ENCODE data around the gene RECK.

RECK gene

DNA sequence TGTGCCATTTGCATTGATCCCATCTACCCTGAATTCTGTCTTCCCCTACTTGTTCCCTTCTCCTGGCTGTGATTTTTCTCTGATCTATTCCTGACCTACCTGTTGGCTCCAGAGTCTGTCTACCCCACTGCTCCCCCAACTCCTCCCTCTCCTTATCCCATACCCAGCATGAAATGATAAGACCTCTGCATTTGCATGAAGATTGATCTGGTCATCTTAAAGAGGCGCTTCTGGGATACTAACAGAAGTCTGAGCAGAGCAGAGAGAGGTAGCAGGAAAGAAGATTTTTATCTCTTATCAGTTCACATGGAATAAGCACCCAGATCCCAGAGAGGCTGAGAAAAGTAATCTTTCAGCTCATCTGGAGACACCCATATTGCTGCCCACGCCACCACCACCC, 81.5 kb downstream of the RECK start:
- DNase-seq (ENCODE audit: low read depth, low spot score), result no peak
- Histone ChIP-seq H3K27me3 (ENCODE audit: insufficient read depth, insufficient read length) (no peaks in the 10 kb centered on the region), H3K36me3 (ENCODE audit: insufficient read depth, insufficient read length, low read length) (peaks cover 31% of the 10 kb centered on the region), H3K4me1 (ENCODE audit: insufficient read depth, insufficient read length) (peaks cover 10% of the 10 kb centered on the region), H3K4me3 (ENCODE audit: insufficient read length, low read depth) (no peak overlapping the region), H3K9me3 (ENCODE audit: insufficient read depth, low read length) (no peaks in the 10 kb centered on the region), H3K9ac (ENCODE audit: insufficient read length, low read depth) (no peak overlapping the region)
- no peak for TF ChIP-seq ZNF274 (IDR thresholded peaks at IDR 0.05; ENCODE audit: low read depth, low read length)
- no peak for TF ChIP-seq SUZ12 (IDR thresholded peaks at IDR 0.05; ENCODE audit: extremely low read depth, insufficient read depth, insufficient read length)
- TF ChIP-seq YY1 (IDR thresholded peaks at IDR 0.05; ENCODE audit: insufficient read depth, insufficient read length), result no peak

DNA sequence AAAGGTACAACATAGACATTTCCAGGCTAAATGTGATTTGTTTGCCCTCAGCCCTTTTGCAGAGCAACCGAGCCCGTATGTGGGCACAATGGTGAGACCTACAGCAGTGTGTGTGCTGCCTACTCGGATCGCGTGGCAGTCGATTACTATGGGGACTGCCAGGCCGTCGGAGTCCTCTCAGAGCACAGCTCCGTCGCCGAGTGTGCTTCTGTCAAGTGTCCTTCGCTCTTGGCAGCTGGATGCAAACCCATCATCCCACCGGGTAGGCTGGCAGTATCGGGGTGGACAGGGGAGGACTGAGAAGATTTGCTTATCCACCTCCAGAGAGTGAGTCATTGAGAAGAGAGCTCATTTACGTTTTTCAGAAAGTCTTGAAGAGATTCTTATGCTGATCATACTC, 82.0 kb downstream of the RECK start:
- H3K4me3 ChIP-seq (ENCODE audit: insufficient read length, low read depth), result no peak overlapping the region
- no peaks in the 10 kb centered on the region for H3K27me3 ChIP-seq (ENCODE audit: insufficient read depth, insufficient read length)
- H3K9me3 ChIP-seq (ENCODE audit: insufficient read depth, low read length), result no peaks in the 10 kb centered on the region
- TF ChIP-seq YY1 (IDR thresholded peaks at IDR 0.05; ENCODE audit: insufficient read depth, insufficient read length) (no peak), ZNF274 (IDR thresholded peaks at IDR 0.05; ENCODE audit: low read depth, low read length) (no peak), SUZ12 (IDR thresholded peaks at IDR 0.05; ENCODE audit: extremely low read depth, insufficient read depth, insufficient read length) (no peak)
- no peak overlapping the region for H3K9ac ChIP-seq (ENCODE audit: insufficient read length, low read depth)
- peaks cover 35% of the 10 kb centered on the region for H3K36me3 ChIP-seq (ENCODE audit: insufficient read depth, insufficient read length, low read length)
- no peak for DNase-seq (ENCODE audit: low read depth, low spot score)
- H3K4me1 ChIP-seq (ENCODE audit: insufficient read depth, insufficient read length), result peaks cover 10% of the 10 kb centered on the region

DNA sequence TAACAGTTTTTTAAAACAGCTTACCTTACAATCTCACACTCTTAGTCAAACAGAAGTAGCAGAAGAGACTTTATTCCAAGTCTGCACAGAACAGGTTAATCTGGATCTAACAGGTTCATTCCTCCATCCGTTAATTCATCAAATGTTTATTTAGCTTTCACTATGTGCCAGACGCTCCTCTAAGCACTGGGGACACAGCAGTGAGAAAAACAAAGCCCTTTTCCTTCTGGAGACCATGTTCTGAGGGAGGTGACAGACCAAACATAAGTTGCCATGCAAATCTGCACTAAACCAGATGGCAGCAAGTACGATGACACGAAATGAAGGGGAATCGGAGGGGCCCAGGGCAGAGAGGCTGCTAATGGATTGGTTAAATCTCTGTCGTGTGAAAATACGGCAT, 82.8 kb downstream of the RECK start:
- no peak overlapping the region for H3K9ac ChIP-seq (ENCODE audit: insufficient read length, low read depth)
- TF ChIP-seq YY1 (IDR thresholded peaks at IDR 0.05; ENCODE audit: insufficient read depth, insufficient read length) (no peak), SUZ12 (IDR thresholded peaks at IDR 0.05; ENCODE audit: extremely low read depth, insufficient read depth, insufficient read length) (no peak), ZNF274 (IDR thresholded peaks at IDR 0.05; ENCODE audit: low read depth, low read length) (no peak)
- DNase-seq (ENCODE audit: low read depth, low spot score), result no peak
- no peak overlapping the region for H3K4me3 ChIP-seq (ENCODE audit: insufficient read length, low read depth)
- no peaks in the 10 kb centered on the region for H3K9me3 ChIP-seq (ENCODE audit: insufficient read depth, low read length)
- H3K36me3 ChIP-seq (ENCODE audit: insufficient read depth, insufficient read length, low read length), result peaks cover 31% of the 10 kb centered on the region
- no peaks in the 10 kb centered on the region for H3K27me3 ChIP-seq (ENCODE audit: insufficient read depth, insufficient read length)
- peaks cover 10% of the 10 kb centered on the region for H3K4me1 ChIP-seq (ENCODE audit: insufficient read depth, insufficient read length)

DNA sequence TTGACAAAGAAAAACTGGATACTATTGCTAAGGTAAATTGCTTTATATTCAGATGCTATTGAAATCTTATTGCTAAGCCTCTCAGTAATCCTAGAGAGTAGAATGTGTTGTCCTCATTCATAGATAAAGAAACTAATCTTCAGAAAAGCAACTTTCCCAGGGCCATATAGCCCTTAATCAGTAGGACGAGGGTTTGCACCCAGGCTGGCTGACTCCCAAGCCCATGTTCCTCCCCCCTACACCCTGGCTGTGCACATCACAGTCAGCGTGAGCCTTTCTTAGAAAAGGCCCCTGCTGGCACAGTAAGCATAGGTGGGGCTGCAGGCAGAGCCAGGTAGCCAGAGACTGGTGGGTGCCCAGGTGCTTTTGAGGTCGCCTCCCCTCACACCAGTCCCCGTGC, 84.0 kb downstream of the RECK start:
- no peak for DNase-seq (ENCODE audit: low read depth, low spot score)
- Histone ChIP-seq H3K27me3 (ENCODE audit: insufficient read depth, insufficient read length) (no peaks in the 10 kb centered on the region), H3K4me3 (ENCODE audit: insufficient read length, low read depth) (no peak overlapping the region), H3K36me3 (ENCODE audit: insufficient read depth, insufficient read length, low read length) (peaks cover 31% of the 10 kb centered on the region), H3K9ac (ENCODE audit: insufficient read length, low read depth) (no peak overlapping the region), H3K4me1 (ENCODE audit: insufficient read depth, insufficient read length) (peaks cover 11% of the 10 kb centered on the region), H3K9me3 (ENCODE audit: insufficient read depth, low read length) (no peaks in the 10 kb centered on the region)
- TF ChIP-seq SUZ12 (IDR thresholded peaks at IDR 0.05; ENCODE audit: extremely low read depth, insufficient read depth, insufficient read length), result no peak
- no peak for TF ChIP-seq ZNF274 (IDR thresholded peaks at IDR 0.05; ENCODE audit: low read depth, low read length)
- TF ChIP-seq YY1 (IDR thresholded peaks at IDR 0.05; ENCODE audit: insufficient read depth, insufficient read length), result no peak

DNA sequence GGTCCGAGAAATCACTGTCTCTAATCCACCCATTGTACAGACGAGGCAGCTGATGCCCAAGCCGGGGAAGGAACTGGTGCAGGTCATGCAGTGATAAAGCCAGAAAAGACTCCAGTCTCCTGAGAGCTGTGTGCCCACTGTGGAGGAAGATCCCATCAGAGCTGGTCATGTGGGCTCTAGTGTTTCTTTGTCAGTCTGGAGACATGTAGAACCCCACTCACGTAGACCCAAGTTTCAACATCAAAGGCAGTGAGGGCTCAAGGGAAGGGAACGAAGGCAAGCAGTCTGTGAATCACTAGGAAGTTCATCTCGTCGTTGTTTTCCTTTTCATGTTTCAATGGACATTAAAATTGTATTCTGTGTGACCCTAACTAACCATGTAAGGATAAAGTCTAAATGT, 85.3 kb downstream of the RECK start:
- no peak overlapping the region for H3K9ac ChIP-seq (ENCODE audit: insufficient read length, low read depth)
- H3K4me3 ChIP-seq (ENCODE audit: insufficient read length, low read depth), result no peak overlapping the region
- no peak for TF ChIP-seq SUZ12 (IDR thresholded peaks at IDR 0.05; ENCODE audit: extremely low read depth, insufficient read depth, insufficient read length)
- no peak for TF ChIP-seq ZNF274 (IDR thresholded peaks at IDR 0.05; ENCODE audit: low read depth, low read length)
- no peak for TF ChIP-seq YY1 (IDR thresholded peaks at IDR 0.05; ENCODE audit: insufficient read depth, insufficient read length)
- H3K4me1 ChIP-seq (ENCODE audit: insufficient read depth, insufficient read length), result peaks cover 11% of the 10 kb centered on the region
- peaks cover 29% of the 10 kb centered on the region for H3K36me3 ChIP-seq (ENCODE audit: insufficient read depth, insufficient read length, low read length)
- DNase-seq (ENCODE audit: low read depth, low spot score), result no peak
- H3K9me3 ChIP-seq (ENCODE audit: insufficient read depth, low read length), result no peaks in the 10 kb centered on the region
- H3K27me3 ChIP-seq (ENCODE audit: insufficient read depth, insufficient read length), result no peaks in the 10 kb centered on the region

DNA sequence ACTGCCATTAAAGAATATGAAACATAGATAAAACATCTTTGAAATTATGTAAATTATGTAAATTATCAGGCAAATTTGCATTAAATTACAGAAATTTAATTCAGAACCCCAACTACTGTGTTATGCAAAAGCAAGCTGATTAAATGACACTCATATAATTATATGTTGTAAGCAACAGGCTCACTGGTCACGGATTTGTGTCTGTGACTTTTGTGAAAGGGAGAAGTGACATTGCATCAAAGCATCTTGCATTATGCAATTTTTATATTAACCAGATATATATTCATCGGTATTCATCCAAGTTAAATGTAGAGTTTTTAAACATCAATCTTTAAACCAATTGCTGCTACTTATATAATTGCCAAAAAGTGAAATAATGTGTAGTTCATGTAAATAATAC, 86.8 kb downstream of the RECK start:
- H3K4me3 ChIP-seq (ENCODE audit: insufficient read length, low read depth), result no peak overlapping the region
- TF ChIP-seq YY1 (IDR thresholded peaks at IDR 0.05; ENCODE audit: insufficient read depth, insufficient read length), result no peak
- TF ChIP-seq ZNF274 (IDR thresholded peaks at IDR 0.05; ENCODE audit: low read depth, low read length), result no peak
- no peak for TF ChIP-seq SUZ12 (IDR thresholded peaks at IDR 0.05; ENCODE audit: extremely low read depth, insufficient read depth, insufficient read length)
- peaks cover 25% of the 10 kb centered on the region for H3K36me3 ChIP-seq (ENCODE audit: insufficient read depth, insufficient read length, low read length)
- H3K4me1 ChIP-seq (ENCODE audit: insufficient read depth, insufficient read length), result peaks cover 12% of the 10 kb centered on the region
- no peaks in the 10 kb centered on the region for H3K9me3 ChIP-seq (ENCODE audit: insufficient read depth, low read length)
- H3K27me3 ChIP-seq (ENCODE audit: insufficient read depth, insufficient read length), result peaks cover 4% of the 10 kb centered on the region
- DNase-seq (ENCODE audit: low read depth, low spot score), result no peak
- no peak overlapping the region for H3K9ac ChIP-seq (ENCODE audit: insufficient read length, low read depth)

DNA sequence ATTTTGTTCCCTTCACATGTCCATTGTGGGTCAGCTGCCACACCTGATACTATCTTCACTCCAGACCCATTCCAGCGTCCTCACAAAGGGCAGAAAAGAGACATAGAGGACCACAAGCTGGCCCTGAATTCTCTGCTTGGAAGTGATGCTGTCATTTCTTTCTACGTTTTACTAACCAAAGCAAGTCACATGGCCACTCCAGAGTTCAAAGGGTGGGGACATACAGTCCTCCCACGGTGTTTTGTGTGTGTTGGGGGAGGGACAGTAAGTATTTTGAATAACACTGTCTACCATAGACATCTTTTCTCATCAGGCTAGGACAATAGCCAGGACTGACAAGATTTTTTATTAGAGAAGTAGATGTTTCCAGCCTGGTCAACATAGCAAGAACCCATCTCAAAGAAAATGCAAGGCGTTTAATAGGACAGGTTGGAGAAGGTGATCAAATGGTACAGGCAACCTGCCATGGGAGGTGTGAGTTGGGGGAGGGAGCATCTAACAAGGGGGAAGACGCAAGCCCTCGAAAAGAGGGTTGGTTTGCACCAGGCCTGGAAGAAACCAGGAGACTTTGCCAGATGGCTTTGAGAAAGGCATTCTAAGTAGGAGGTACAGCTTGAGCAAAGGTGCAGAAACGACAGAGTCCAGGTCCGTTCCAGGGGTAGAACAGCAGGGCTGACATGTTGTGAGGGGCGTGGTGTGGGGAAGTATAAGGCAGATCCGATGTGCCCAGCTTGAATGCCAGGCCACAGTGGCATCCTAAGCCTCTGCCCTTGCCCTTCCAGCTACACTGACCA, 88.5 kb downstream of the RECK start:
- DNase-seq (ENCODE audit: low read depth, low spot score), result no peak
- Histone ChIP-seq H3K27me3 (ENCODE audit: insufficient read depth, insufficient read length) (peaks cover 4% of the 10 kb centered on the region), H3K9ac (ENCODE audit: insufficient read length, low read depth) (no peak overlapping the region), H3K9me3 (ENCODE audit: insufficient read depth, low read length) (no peaks in the 10 kb centered on the region), H3K36me3 (ENCODE audit: insufficient read depth, insufficient read length, low read length) (peaks cover 18% of the 10 kb centered on the region), H3K4me3 (ENCODE audit: insufficient read length, low read depth) (no peak overlapping the region), H3K4me1 (ENCODE audit: insufficient read depth, insufficient read length) (peaks cover 9% of the 10 kb centered on the region)
- TF ChIP-seq YY1 (IDR thresholded peaks at IDR 0.05; ENCODE audit: insufficient read depth, insufficient read length) (no peak), ZNF274 (IDR thresholded peaks at IDR 0.05; ENCODE audit: low read depth, low read length) (no peak), SUZ12 (IDR thresholded peaks at IDR 0.05; ENCODE audit: extremely low read depth, insufficient read depth, insufficient read length) (no peak)

Data from NT2/D1 (cell line).